HK-2 (cell line): ENCODE measurements around the gene ATP6AP1.

Experiments used
- DNase-seq: peaks from one replicate; pipeline ENCODE4 v3.0.0-alpha.2; 2018; ENCODE audit not compliant: unreplicated experiment

ATP6AP1 gene

DNA sequence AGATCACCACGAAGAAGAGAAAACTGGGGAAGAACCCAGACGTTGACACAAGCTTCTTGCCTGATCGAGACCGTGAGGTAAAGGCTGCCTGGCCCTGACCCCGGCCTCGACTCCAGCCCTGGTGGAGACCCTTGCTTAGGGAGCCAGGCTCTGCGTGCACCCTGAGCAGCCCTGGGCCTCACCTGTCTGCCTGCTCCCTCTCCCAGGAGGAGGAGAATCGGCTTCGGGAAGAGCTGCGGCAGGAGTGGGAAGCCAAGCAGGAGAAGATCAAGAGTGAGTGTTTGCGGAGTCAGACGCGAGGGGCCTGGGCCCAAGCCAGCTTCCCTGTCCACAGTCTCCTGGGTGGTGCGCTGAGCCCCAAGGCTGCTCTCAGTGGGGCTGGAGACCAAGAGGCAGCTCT, 20.0 kb downstream of the ATP6AP1 start:
- no peak for DNase-seq

DNA sequence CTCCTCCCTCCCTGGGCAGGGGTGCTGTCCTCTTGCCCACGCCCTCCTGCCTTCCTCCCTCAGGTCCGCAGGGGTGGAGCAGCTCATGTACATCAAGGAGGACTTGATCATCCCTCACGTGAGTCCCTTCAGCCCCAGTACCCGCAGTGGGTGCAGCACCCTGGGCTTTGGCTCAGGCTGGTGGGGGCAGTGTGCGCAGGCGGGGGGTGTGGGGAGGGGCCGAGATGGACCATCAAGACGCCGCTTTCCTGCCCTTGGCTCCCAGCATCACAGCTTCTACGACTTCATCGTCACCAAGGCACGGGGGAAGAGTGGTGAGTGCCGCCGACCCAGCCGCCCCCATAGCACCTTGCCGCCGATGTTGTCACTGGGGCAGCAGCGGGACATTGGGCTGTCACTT, 21.1 kb downstream of the ATP6AP1 start:
- DNase-seq: no peak

DNA sequence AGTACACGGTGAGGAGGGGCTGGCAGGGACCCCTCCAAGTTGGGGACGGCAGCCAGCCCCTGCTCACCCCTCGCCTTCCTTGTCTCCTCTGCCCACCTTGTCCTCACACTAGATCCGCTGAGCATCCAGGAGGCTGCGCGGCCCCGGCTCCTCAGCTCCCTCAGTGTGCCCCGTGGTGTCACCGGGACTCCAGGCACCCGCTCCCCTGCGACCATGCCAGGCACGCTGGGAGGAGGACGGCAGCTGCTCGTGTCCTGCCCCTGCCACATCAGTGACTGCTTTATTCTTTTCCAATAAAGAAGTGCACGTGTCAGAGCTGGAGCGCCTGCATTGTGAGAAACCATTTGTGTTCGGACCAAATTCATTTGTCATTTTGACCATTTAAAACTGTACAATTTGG, 21.8 kb downstream of the ATP6AP1 start:
- no peak for DNase-seq

DNA sequence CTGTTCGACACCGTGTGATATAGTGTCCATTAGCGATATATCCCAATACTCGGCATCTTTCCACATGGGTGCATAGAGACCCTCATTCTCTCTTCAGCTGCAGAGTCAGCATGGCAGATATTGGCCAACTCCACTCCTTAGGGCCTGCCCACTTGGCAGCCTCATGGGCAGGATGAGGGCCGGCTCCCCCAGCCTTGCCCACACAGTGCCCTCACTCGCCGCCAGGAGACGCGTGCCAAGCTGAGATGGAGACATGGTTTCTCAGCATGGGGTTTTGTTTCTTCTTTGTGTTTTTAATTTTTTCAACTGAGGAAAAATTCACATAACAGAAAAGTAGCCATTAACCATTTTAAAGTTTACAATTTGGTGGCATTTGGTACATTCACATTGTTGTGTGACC, 24.3 kb downstream of the ATP6AP1 start:
- DNase-seq: no peak

DNA sequence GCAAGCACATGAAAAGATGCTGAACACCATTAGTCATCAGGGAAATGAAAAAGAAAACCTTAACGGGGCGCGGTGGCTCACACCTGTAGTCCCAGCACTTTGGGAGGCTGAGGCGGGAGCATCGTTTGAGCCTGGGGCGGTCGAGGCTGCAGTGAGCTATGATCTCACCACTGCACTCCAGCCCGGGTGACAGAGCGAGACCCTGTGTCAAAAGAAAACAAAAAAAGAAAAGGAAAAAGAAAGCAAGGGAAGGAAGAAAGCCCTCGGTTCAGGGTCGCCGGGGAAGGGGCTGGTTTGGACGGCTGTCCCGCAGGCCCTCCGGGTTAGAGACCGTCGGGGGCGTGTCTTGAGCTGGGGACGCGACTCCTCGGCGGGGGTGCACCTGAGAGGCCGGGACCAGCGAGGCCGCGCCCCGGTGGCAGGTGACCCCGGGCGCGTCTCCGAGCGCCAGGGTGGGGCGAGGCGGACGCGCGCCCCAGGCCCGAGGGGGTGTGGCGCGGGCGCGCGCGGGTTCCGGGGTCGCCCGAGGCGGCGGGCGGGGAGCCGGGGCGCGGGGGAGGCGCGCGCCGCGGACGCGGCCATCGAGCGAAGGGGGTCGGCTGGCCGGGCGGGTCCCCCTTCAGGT, 29.1 kb downstream of the ATP6AP1 start:
- DNase-seq: peak; percentile 44

DNA sequence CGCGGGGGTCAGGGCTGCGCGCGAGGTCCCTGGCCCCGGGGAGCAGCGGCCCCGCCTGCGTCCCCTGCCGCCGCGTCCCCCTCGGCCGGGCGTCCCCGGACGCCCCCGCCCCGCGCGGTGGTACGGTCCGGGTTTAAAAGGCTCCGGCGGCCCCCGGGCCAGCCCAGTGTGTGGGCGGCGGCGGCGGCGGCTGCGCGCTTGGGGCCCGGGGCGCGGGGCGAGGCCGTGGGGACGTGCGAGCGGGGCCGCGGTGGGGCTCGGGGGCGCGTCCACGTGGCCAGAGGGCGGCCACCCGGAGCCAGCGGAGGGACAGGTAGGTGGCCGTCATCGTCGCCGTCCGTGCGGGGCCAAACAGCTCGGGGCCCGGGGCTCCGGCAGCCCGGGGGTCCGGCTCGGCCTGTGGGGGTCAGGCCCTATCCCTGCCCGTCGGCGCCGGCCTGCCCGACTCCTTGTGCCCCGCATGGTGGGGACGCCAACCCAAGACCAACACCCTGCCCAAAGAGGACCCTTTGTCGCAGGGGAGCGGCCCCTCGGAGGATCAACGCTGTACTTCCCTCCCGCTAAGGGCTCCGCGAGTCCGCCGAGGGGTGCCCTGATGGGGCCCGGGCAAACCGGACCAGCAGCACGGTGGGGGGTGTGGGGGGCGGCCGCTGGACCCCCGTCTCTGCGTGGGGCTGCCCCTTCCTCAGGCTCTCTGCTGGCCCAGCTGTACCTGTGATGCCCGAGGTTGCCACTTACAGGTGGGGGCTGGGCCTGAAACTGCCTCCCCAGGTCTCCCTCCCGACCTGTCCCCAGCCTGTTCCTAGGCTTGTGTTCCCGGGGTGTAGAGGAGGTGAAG, 29.9 kb downstream of the ATP6AP1 start, which contains the start of gene PLXNA3:
Gene PLXNA3 (plus strand): TSS at position 166 of the 838 bp plus-strand sequence. CDS start 1,903 bp downstream, outside the sequence.
- peak; percentile 57 for DNase-seq

DNA sequence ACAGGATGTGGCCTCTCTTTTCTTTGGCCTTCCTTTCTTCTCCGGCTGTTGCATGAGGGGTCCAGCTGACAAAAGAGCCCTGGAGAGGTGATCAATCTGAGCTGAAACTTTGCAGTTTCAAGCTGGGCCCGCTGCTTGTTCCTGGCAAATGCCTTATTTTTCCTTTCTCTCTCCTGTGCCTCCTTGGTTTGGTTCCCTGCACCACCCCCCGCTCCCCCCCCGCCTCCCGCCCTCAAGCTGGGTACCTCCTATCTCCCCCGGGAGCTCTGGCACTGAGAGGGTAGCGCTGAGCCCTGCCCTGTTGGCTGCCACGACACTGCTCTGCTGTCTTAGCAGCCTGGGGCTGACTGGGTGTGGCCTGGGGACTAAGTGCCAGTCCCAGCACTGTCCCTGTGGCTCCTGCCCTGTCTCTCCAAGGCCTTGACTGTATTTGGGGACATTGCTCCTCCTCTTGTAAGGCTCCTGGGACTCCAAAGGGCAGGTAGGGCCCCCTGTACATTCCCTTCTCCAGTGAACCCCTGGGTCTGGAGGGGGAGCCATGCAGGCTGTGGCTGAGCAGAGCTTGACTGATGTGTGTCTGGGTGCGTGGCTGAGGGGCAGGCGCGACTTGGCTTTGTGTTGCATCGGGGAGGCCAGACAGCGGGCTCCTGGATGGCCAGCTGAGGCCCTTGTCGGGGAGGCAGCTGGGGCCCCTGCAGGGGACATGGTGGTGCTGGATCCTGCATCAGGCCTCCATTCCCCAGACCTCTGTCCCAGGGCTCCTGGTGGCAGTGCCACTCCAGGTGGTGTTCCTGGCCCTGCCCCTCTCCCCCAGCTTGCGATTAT, 30.7 kb downstream of the ATP6AP1 start:
- DNase-seq: peak; percentile 45

DNA sequence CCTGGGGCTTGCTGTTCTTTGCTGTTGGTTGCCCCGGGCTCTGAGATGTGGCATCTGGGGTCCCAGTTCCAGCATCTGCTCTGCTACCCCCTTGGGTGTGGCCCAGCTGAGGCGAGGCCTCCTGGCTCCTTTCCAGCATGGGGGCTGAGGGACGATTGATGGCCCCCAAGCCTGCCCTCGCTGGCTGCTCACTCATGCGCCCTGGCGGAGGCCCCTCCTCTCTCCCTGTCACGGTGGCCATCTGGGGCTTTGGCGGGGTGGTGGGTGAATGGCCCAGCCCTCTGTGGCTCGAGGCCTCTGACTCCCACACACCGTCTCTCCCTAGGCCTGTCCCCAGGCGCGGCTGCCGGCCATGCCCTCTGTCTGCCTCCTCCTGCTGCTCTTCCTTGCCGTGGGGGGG, 31.4 kb downstream of the ATP6AP1 start:
- DNase-seq: no peak

DNA sequence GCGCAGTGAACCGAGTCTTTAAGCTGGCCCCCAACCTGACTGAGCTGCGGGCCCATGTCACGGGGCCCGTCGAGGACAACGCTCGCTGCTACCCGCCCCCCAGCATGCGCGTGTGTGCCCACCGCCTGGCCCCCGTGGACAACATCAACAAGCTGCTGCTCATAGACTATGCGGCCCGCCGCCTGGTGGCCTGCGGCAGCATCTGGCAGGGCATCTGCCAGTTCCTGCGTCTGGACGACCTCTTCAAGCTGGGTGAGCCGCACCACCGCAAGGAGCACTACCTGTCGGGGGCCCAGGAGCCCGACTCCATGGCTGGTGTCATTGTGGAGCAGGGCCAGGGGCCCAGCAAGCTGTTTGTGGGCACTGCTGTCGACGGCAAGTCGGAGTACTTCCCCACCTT, 31.8 kb downstream of the ATP6AP1 start:
- DNase-seq: no peak

DNA sequence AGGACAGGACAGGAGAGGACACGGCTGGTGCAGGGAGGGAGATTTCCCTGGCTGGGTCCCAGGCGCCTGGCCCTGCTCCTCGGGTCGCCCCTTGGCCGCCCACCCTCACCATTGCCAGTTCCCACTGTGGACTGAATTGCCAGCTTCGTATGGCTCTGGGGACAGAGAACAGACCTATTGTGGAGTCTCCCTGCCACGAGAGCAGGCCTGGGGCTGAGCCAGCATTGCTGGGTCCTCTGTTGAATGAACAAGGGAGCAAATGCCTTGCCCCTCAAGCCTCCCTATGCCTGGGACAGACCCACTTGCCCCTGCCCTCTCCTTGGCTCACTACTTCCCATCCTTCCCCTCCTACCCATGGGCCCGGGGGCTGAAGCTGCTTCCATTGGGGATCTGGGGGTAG, 33.9 kb downstream of the ATP6AP1 start:
- DNase-seq: no peak

DNA sequence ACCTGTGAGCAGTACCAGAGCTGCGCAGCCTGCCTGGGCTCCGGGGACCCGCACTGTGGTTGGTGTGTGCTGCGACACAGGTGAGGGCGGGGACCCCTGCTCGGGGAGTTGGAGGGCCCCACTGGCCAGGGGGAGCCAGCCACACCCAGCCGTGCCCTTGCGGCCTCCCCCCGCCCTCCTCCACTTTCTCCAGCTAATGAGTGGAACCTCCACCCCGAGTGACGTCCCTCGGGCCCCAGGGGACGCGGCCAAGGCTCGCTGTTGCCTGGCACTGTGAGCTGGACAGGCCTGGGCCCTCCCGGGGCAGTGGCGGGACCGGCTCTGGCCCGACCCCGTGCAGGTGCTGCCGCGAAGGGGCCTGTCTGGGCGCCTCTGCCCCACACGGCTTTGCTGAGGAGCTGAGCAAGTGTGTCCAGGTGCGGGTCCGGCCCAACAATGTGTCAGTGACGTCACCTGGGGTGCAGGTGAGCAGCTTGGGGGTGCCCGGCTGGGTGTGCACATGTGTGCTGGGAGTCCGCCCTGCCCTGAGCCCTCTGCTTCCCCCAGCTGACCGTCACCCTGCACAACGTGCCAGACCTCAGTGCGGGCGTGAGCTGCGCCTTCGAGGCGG, 35.2 kb downstream of the ATP6AP1 start:
- no peak for DNase-seq

DNA sequence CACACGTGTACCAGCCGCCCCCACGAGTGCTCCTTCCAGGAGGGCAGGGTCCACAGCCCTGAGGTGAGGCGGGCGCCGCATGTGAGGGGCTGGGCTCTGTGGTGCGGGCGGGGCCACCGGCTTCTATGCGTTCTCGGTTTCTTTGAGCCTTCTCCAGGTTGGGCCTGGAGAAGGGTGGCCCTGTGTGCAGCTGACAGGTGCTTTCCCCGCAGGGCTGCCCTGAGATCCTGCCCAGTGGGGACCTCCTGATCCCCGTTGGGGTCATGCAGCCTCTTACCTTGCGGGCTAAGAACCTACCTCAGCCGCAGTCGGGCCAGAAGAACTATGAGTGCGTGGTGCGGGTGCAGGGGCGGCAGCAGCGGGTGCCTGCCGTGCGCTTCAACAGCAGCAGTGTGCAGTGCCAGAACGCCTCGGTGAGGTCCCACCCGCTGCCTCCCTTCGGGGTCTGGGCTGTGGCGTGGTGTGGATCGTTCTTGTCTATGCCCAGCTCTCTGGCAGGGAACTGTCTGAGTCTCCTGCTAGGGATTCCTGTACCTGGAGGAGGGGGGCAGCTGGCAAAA, 36.4 kb downstream of the ATP6AP1 start:
- DNase-seq: no peak

DNA sequence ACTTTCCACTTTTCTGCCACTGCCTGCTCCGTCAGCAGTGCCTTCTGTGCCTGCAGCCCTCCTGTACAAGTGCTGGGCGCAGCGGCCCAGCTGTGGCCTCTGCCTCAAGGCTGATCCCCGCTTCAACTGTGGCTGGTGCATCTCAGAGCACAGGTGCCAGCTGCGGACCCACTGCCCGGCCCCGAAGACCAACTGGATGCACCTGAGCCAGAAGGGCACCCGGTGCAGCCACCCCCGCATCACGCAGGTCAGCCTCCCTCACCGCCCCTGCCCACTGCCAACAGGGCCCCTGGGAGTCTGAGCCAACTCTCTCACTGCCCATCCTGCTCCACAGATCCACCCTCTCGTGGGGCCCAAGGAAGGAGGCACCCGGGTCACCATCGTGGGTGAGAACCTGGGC, 37.1 kb downstream of the ATP6AP1 start:
- DNase-seq: no peak

DNA sequence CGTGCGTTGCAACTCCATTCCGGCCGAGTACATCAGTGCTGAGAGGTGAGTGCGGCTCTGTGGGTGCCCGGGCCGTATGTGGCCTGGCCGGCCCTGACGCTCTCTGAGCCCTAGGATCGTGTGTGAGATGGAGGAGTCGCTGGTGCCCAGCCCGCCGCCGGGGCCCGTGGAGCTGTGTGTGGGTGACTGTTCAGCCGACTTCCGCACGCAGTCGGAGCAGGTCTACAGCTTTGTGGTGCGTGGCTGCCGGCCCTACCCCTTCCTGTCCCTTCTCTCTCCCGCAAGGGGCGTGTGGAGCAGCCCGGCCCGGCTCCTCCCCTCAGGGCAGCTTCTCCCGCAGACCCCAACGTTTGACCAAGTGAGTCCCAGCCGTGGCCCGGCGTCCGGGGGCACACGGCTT, 37.6 kb downstream of the ATP6AP1 start:
- no peak for DNase-seq

DNA sequence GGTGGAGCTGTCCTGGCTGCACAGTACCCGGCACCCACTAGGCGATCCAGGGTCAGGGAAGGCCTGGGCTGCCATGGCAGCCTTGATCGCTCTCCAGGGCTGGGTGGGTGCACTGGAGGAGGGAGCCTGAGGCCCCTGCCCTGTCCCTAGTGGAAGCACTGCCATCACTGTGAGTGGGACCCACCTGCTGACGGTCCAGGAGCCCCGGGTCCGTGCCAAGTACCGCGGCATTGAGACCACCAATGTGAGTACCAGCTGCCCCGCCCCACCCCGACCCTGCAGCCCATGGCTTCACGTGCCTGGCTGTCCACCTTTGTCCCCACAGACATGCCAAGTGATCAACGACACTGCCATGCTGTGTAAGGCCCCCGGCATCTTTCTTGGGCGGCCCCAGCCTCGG, 38.4 kb downstream of the ATP6AP1 start:
- DNase-seq: no peak

DNA sequence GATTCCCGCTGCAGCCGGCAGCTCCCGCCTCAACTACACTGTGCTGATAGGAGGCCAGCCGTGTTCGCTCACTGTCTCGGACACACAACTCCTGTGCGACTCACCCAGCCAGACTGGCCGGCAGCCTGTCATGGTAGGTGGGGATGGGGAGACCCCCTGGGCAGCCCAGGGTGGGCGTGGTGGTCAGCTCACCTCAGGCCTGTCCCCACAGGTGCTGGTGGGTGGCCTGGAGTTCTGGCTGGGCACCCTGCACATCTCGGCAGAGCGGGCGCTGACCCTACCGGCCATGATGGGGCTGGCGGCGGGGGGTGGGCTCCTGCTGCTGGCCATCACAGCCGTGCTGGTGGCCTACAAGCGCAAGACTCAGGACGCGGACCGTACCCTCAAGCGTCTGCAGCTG, 39.1 kb downstream of the ATP6AP1 start:
- no peak for DNase-seq

DNA sequence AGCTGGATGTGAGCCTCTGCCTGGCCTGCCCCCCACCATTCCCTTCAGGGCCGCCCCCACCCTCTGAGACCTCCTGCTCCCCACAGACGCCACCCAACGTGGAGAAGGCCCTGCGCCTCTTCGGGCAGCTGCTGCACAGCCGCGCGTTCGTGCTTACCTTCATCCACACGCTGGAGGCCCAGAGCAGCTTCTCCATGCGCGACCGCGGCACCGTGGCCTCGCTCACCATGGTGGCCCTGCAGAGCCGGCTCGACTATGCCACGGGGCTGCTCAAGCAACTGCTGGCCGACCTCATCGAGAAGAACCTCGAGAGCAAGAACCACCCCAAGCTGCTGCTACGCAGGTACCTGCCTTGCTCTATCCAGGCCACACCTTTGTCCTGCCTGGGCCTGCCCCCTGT, 39.7 kb downstream of the ATP6AP1 start:
- no peak for DNase-seq

DNA sequence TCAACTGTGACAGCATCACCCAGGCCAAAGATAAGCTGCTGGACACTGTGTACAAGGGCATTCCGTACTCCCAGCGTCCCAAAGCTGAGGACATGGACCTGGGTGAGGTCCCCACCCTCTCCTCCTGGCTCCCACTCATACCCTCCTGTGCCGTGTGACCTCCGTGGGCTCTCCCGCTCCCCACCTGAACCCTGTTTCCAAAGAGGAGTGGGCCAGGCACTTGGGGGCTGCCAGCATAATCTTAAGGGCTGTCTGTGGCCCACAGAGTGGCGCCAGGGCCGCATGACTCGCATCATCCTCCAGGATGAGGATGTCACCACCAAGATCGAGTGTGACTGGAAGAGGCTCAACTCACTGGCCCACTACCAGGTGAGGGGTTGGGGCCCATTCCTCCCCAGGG, 40.6 kb downstream of the ATP6AP1 start:
- no peak for DNase-seq

DNA sequence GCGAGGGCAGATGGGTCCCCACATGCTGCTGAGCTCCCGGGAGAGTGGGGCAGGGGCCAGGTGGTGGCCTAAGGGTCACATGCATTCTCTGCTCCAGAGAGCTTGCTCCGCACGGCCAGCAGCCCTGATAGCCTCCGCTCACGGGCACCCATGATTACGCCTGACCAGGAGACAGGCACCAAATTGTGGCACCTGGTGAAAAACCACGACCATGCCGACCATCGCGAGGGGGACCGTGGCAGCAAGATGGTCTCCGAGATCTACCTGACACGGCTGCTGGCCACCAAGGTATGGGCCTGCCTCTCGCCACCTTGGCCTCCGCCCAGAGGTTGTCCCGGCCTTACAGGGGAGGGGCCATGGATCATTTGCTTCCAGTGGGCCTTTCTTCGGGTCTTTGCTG, 41.4 kb downstream of the ATP6AP1 start:
- DNase-seq: no peak

DNA sequence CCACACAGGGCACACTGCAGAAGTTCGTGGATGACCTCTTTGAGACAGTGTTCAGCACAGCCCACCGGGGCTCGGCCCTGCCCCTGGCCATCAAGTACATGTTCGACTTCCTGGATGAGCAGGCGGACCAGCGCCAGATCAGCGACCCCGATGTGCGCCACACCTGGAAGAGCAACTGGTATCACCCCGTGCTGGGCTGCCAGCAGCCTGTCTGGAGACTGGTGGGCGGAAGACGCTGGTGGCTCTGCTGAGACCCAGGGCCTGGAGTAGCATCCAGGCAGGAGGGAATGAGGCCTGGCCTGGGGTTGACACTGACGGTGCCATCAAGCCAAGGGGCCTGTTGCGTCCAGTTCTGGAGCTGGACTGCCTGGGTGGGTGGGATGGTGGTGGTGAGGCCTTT, 42.0 kb downstream of the ATP6AP1 start:
- DNase-seq: no peak

DNA sequence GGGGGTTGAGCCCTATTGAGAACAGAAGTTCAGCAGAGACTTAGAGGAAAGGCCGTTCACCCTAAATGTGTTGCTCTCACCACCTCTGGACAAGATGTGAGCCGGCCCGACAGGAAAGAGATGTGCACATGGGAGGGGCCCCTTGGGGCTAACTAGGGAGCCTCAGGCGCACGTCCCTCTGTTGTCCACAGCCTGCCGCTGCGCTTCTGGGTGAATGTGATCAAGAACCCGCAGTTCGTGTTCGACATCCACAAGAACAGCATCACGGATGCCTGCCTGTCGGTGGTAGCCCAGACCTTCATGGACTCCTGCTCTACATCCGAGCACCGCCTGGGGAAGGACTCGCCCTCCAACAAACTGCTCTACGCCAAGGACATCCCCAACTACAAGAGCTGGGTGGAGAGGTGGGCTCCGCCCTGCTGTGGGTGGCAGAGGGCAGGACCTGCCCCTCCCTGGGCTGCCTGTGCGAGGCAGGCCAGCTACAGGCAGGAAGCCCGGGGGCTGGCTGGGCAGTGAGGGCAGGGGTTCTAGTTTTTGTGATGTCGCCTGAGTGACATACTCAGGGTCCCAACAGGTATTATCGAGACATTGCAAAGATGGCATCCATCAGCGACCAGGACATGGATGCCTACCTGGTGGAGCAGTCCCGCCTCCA, 42.6 kb downstream of the ATP6AP1 start:
- DNase-seq: no peak
